NB4 (cell line): Measurements from ENCODE around the gene MELTF.

Experiments
- DNase-seq: peaks from one replicate; pipeline ENCODE4 v3.0.0; 2010; ENCODE audit warnings: low read depth
- H3K4me3 ChIP-seq: one replicate; pipeline ENCODE4 v1.5.1; 2011; ENCODE audit warnings: mild to moderate bottlenecking, low read depth, low read length, moderate library complexity
- CTCF ChIP-seq: IDR thresholded peaks from one replicate; pipeline ENCODE4 v1.5.1; 2012; ENCODE audit warnings: low read depth, low read length
- MAX ChIP-seq: IDR thresholded peaks from 2 replicates; pipeline ENCODE4 v1.6.1; 2011; ENCODE audit warnings: low read depth, low read length
- MYC ChIP-seq: IDR thresholded peaks from 2 replicates; pipeline ENCODE4 v1.6.1; 2011; ENCODE audit warnings: low read depth, low read length
- POLR2A ChIP-seq: IDR thresholded peaks from 2 replicates; pipeline ENCODE4 v1.6.1; 2011; ENCODE audit warnings: mild to moderate bottlenecking; ENCODE audit not compliant: insufficient read length; ENCODE audit errors: extremely low read depth

The MELTF gene

GRCh38 chr3:197021729-197022404 lies 7.8 kb downstream of the MELTF start:
- DNase-seq: no peak
- H3K4me3 ChIP-seq: no peak overlapping the region
- TF ChIP-seq MAX: no peak
- no peak for TF ChIP-seq MYC
- TF ChIP-seq POLR2A: no peak
- TF ChIP-seq CTCF: no peak

GRCh38 chr3:197021231-197021630 lies 8.4 kb downstream of the MELTF start:
- no peak overlapping the region for H3K4me3 ChIP-seq
- no peak for TF ChIP-seq MYC
- no peak for TF ChIP-seq MAX
- TF ChIP-seq POLR2A: no peak
- no peak for TF ChIP-seq CTCF
- DNase-seq: no peak

- no peak for DNase-seq
- H3K4me3 ChIP-seq: no peak overlapping the region
- TF ChIP-seq MYC (no peak), CTCF (no peak), POLR2A (no peak), MAX (no peak)
Observed at GRCh38 chr3:197019535-197019934, 10.1 kb downstream of the MELTF start.

GRCh38 chr3:197019021-197019420 lies 10.6 kb downstream of the MELTF start:
- no peak for DNase-seq
- TF ChIP-seq MYC (no peak), POLR2A (no peak), MAX (no peak), CTCF (no peak)
- no peak overlapping the region for H3K4me3 ChIP-seq

GRCh38 chr3:197017003-197017402 lies 12.6 kb downstream of the MELTF start:
- DNase-seq: no peak
- TF ChIP-seq MYC (no peak), CTCF (no peak), MAX (no peak), POLR2A (no peak)
- no peak overlapping the region for H3K4me3 ChIP-seq
